ENCODE data around the gene CBLC.

DNA sequence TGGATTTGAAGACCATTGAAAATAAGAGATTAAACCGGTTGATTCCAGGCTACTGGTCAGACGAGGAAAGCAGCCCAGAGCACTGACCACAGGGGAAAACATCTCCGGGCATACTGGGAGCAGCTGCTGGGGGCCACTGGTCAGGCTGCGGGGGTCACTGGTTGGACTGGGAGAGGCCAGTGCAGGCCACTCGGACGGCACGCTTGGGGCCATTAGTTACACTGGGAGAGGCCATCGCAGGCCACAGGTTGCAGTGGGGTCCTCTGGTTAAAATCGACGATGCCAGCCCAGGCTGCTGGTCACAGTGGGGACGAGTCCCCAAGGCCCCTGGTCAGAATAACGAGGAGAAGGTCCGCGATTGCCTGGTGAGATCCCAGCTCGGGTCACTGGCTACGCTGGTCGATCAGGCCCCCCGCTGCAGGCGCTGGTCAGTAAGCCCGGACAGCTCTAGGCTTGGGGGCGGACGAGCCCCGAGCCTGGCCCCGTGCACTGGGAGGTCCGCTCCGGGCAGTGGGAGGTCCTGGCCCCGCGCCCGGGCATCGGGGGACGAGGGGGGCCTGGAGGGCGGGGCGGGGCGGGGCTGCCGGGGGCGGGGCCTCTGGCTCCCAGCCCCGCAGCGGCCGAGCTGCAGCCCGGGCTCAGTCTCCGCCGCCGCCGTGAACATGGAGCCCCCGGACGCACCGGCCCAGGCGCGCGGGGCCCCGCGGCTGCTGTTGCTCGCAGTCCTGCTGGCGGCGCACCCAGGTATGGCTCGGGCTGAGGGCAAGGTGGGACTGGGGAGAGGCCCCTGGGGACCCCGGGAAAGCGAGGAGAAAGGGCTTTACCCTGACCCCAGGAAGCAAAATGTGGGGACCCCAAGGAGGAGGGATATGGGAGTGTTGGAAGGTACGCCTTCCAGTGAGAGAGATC, 31.0 kb downstream of the CBLC start, which contains the start of gene BCAM:
- no peak for TF ChIP-seq ELF4 (IDR thresholded peaks at IDR 0.05)
- TF ChIP-seq ARNT (IDR thresholded peaks at IDR 0.05), result no peak
- no peak for TF ChIP-seq FOXK2 (IDR thresholded peaks at IDR 0.05)
